HFFc6 (cell line): ENCODE results near the gene TMEM18. TPM values are rescaled to one million over a fixed set of nuclear protein-coding genes. Genes with fewer than 3 reads are reported as not detected.
A peak's percentile ranks its signal among the peaks of the same experiment; 100 is the strongest.

ENCODE experiments used
- DNase-seq: peaks from one replicate; pipeline ENCODE4 v3.0.0-alpha.2; 2018
- H3K27ac Mint-ChIP-seq: 2 replicates; pipeline ENCODE4 v1.8.0; 2020; ENCODE audit warnings: mild to moderate bottlenecking, mixed read lengths
- H3K27me3 Mint-ChIP-seq: 2 replicates; pipeline ENCODE4 v1.8.0; 2021; ENCODE audit warnings: mild to moderate bottlenecking, moderate library complexity, mixed read lengths; ENCODE audit not compliant: insufficient read depth
- H3K36me3 Mint-ChIP-seq: 2 replicates; pipeline ENCODE4 v1.8.0; 2021; ENCODE audit warnings: low read depth, mixed read lengths
- H3K4me1 Mint-ChIP-seq: 2 replicates; pipeline ENCODE4 v1.8.0; 2020; ENCODE audit warnings: low read depth, mixed read lengths
- H3K4me3 Mint-ChIP-seq: 2 replicates; pipeline ENCODE4 v1.8.0; 2020; ENCODE audit warnings: mild to moderate bottlenecking, moderate library complexity, mixed read lengths
- H3K9me3 Mint-ChIP-seq: 2 replicates; pipeline ENCODE4 v1.8.0; 2020; ENCODE audit warnings: mild to moderate bottlenecking, mixed read lengths
- CTCF ChIP-seq: fragments of 200-600 bp; sonication (generic); IDR thresholded peaks from 2 replicates; pipeline ENCODE4 v1.5.0; 2021; ENCODE audit warnings: antibody characterized with exemption, mild to moderate bottlenecking
- total RNA-seq, 6 experiments: library from RNA; stranded (reverse); fragmentation: NEBNext Ultra II Directional; extraction: Animal tissue kit (Norgen Biotek cat#: 25700); gene quantifications; 2 replicates in 1 of 6; 3 replicates in 5 of 6; pipeline ENCODE4 v1.2.3, GENCODE V29; 2021

Gene TMEM18
- total RNA-seq, 6 experiments from 2014 or later: 24.6 to 28.5 (median 26.5) TPM

DNA sequence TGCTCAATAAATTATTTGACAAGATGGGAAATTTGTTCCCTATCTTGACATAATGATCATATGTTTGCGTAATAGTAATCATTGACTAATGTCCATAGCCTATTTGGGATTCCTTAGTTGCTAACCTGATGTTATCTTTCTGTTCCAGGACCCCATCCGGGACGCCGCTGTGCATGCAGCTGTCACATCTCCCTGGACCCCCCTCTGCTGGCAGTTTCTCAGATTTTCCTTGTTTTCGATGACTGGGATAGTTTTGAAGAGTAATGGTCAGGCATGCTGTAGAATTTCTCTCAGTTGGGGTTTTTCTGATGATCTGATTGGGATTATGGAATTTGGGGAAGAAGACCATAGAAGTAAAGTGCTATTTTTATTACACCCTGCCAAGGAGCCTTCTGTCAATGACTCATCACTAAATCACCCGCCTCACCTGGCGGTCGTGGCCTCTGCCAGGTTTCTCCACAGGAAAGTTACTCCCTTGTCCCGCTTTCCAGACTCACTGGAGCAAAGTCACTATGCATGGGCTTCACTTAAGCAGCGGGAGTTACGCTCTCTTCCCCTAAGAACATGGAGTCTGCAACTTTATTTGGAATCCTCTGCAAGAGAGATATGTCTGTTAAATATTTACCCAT is 19.9 kb upstream of the TMEM18 start:
- no peaks in the 10 kb centered on the region for H3K36me3 Mint-ChIP-seq
- H3K4me3 Mint-ChIP-seq: no peak overlapping the region
- no peak for DNase-seq
- no peak overlapping the region for H3K27ac Mint-ChIP-seq
- H3K9me3 Mint-ChIP-seq: no peaks in the 10 kb centered on the region; the same call in 1 of the 2 replicates
- no peak for TF ChIP-seq CTCF
- H3K4me1 Mint-ChIP-seq: peaks cover 26% of the 10 kb centered on the region
- peaks cover 5% of the 10 kb centered on the region for H3K27me3 Mint-ChIP-seq

- Mint-ChIP-seq H3K9me3 (no peaks in the 10 kb centered on the region; the same call in 1 of the 2 replicates), H3K36me3 (no peaks in the 10 kb centered on the region), H3K4me1 (peaks cover 26% of the 10 kb centered on the region), H3K27ac (no peak overlapping the region), H3K27me3 (peaks cover 5% of the 10 kb centered on the region), H3K4me3 (no peak overlapping the region)
- no peak for TF ChIP-seq CTCF
- DNase-seq: no peak
Observed at GRCh38 chr2:696463-696862, 19.3 kb upstream of the TMEM18 start.

DNA sequence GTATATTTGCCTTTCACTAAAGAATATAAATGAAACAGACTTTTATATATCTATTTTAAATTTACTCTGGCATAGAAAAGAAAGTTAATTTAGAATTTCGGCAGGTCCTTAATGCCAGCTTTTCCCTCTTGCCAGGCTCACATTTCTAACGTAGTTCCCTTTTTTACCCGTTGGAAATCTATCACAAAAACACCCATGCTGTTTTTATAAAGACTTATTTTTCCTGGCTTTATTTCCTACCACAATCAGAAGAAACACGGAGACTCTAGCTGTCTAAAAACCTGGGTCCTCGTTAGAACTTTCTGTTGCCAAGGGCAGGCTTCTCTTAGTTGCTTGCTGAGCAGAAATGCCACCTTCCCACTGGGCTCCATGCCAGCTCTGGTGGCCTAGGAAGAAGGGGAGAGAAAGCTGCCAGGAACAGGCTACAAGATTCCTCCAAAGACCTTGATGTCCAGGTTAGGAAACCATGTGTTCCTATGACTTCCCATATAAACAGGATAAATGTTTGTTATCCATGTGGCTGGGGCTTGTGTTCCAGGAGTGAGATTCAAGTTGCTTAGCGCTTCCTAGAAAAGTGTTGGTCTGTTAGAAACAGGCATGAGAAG is 17.8 kb upstream of the TMEM18 start:
- no peaks in the 10 kb centered on the region; the same call in 1 of the 2 replicates for H3K9me3 Mint-ChIP-seq
- no peaks in the 10 kb centered on the region for H3K36me3 Mint-ChIP-seq
- DNase-seq: no peak
- peaks cover 33% of the 10 kb centered on the region for H3K4me1 Mint-ChIP-seq
- TF ChIP-seq CTCF: no peak
- no peak overlapping the region for H3K4me3 Mint-ChIP-seq
- peaks cover 5% of the 10 kb centered on the region for H3K27me3 Mint-ChIP-seq
- H3K27ac Mint-ChIP-seq: no peak overlapping the region

GRCh38 chr2:694174-694573 is 17.0 kb upstream of the TMEM18 start:
- peak overlapping the region; percentile 59; the same call in 1 of the 2 replicates for H3K4me3 Mint-ChIP-seq
- no peak for DNase-seq
- H3K4me1 Mint-ChIP-seq: peaks cover 35% of the 10 kb centered on the region
- H3K27me3 Mint-ChIP-seq: peaks cover 5% of the 10 kb centered on the region
- H3K36me3 Mint-ChIP-seq: no peaks in the 10 kb centered on the region
- no peak for TF ChIP-seq CTCF
- no peak overlapping the region for H3K27ac Mint-ChIP-seq
- no peaks in the 10 kb centered on the region for H3K9me3 Mint-ChIP-seq

GRCh38 chr2:693606-694005 is 16.4 kb upstream of the TMEM18 start:
- H3K27me3 Mint-ChIP-seq: peaks cover 5% of the 10 kb centered on the region
- H3K27ac Mint-ChIP-seq: no peak overlapping the region; the same call in 1 of the 2 replicates
- no peaks in the 10 kb centered on the region for H3K9me3 Mint-ChIP-seq
- H3K36me3 Mint-ChIP-seq: no peaks in the 10 kb centered on the region
- no peak for TF ChIP-seq CTCF
- peaks cover 35% of the 10 kb centered on the region for H3K4me1 Mint-ChIP-seq
- no peak for DNase-seq
- H3K4me3 Mint-ChIP-seq: peak overlapping the region; percentile 10; the same call in 1 of the 2 replicates
